Right atrium auricular region (tissue), 2 donors: ENCODE data around the gene SLITRK3. TPM values are rescaled to one million over a fixed set of nuclear protein-coding genes. Genes with fewer than 3 reads are reported as not detected.
"Not testable (repeated sequence)": the region's sequence is repeated elsewhere in the genome, so short reads cannot be mapped to it uniquely, and the experiment has no call there.

Experiments used
- DNase-seq: peaks from one replicate; pipeline ENCODE4 v3.0.0-alpha.2; 2019; ENCODE audit warnings: low spot score
- H3K27ac ChIP-seq, 2 donors: fragments of 200-600 bp; sonication (generic); 1 replicate in 1 of 2; 2 replicates in 1 of 2; pipeline ENCODE4 v1.5.1; 2016 to 2019
- H3K27me3 ChIP-seq, 2 donors: fragments of 200-600 bp; sonication (generic); one replicate each; pipeline versions ENCODE4 v1.5.1 to v1.6.0; 2017 to 2019
- H3K36me3 ChIP-seq: fragments of 200-600 bp; sonication (generic); one replicate; pipeline ENCODE4 v1.5.1; 2016
- H3K4me1 ChIP-seq, 2 donors: fragments of 200-600 bp; sonication (generic); one replicate each; pipeline versions ENCODE4 v1.5.1 to v1.6.0; 2017 to 2019
- H3K4me3 ChIP-seq, 2 donors: fragments of 200-600 bp; sonication (generic); 1 replicate in 1 of 2; 2 replicates in 1 of 2; pipeline ENCODE4 v1.5.1; 2017 to 2019; ENCODE audit warnings: mild to moderate bottlenecking in 1 of 2, moderate library complexity in 1 of 2
- H3K9me3 ChIP-seq, 2 donors: fragments of 200-600 bp; sonication (generic); one replicate each; pipeline ENCODE4 v1.5.1; 2019
- total RNA-seq, 2 donors: library from RNA; depleted of rRNA; stranded (reverse); fragments of >200 nt; gene quantifications; one replicate each; pipeline ENCODE4 v1.1.0, GENCODE V29; 2016
- TF ChIP-seq, protein P1 (sequence below), 2 donors: fragments of 200-600 bp; sonication (generic); IDR thresholded peaks; one replicate each; pipeline ENCODE4 v1.5.1; 2019; ENCODE audit warnings: antibody characterized with exemption in 2 of 2

Gene SLITRK3
- total RNA-seq, 2 donors from 2014 or later, result 0.19 to 1.9 TPM

DNA sequence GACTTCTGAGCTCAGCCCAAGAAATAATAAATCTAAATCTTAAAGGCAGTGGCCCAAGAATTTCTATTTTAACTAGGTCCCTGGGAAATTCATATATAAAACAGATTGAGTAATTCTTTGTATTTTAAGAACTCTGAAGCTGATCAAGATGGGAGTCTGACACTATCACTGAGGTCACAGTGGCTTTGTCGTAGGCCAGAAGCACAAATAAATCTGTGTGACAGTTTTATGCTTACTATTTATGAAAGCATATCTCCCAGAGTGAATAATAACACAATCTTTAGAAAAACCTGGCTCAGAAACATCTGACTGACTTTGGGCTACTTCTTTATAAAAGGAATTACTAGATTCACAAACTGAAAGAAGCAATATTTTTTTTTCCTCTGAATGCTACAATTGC is 51.9 kb downstream of the SLITRK3 start:
- Histone ChIP-seq H3K36me3 (no peaks in the 10 kb centered on the region), H3K4me3 (no peak overlapping the region), H3K9me3 (no peaks in the 10 kb centered on the region), H3K27ac (no peak overlapping the region), H3K27me3 (no peaks in the 10 kb centered on the region), H3K4me1 (no peaks in the 10 kb centered on the region)
- no peak for DNase-seq
- TF ChIP-seq, protein P1, sequence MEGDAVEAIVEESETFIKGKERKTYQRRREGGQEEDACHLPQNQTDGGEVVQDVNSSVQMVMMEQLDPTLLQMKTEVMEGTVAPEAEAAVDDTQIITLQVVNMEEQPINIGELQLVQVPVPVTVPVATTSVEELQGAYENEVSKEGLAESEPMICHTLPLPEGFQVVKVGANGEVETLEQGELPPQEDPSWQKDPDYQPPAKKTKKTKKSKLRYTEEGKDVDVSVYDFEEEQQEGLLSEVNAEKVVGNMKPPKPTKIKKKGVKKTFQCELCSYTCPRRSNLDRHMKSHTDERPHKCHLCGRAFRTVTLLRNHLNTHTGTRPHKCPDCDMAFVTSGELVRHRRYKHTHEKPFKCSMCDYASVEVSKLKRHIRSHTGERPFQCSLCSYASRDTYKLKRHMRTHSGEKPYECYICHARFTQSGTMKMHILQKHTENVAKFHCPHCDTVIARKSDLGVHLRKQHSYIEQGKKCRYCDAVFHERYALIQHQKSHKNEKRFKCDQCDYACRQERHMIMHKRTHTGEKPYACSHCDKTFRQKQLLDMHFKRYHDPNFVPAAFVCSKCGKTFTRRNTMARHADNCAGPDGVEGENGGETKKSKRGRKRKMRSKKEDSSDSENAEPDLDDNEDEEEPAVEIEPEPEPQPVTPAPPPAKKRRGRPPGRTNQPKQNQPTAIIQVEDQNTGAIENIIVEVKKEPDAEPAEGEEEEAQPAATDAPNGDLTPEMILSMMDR (IDR thresholded peaks at IDR 0.05), result no peak

DNA sequence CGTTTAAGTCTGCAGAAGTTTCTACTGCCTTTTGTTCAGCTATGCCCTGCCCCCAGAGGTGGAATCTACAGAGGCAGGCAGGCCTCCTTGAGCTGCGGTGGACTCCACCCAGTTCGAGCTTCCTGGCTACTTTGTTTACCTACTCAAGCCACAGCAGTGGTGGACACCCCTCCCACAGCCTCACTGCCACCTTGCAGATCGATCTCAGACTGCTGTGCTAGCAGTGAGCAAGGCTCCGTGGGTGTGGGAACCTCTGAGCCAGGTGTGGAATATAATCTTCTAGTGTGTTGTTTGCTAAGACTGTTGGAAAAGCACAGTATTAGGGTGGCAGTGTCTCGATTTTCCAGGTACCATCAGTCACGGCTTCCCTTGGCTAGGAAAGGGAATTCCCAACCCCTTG is 56.3 kb downstream of the SLITRK3 start:
- not testable (repeated sequence) for H3K4me3 ChIP-seq, H3K9me3 ChIP-seq, H3K36me3 ChIP-seq, H3K27ac ChIP-seq, DNase-seq, H3K4me1 ChIP-seq, H3K27me3 ChIP-seq

Other genes with a start within 250 kb of the SLITRK3 start
- not detected for gene SI, start 117.9 kb downstream of the SLITRK3 start, total RNA-seq